ENCODE measurements around the gene ZNF764. TPM values are rescaled to one million over a fixed set of nuclear protein-coding genes. Genes with fewer than 3 reads are reported as not detected.

ZNF764 gene
- total RNA-seq, 1 experiment from 2014 or later, result 9.1 TPM

DNA sequence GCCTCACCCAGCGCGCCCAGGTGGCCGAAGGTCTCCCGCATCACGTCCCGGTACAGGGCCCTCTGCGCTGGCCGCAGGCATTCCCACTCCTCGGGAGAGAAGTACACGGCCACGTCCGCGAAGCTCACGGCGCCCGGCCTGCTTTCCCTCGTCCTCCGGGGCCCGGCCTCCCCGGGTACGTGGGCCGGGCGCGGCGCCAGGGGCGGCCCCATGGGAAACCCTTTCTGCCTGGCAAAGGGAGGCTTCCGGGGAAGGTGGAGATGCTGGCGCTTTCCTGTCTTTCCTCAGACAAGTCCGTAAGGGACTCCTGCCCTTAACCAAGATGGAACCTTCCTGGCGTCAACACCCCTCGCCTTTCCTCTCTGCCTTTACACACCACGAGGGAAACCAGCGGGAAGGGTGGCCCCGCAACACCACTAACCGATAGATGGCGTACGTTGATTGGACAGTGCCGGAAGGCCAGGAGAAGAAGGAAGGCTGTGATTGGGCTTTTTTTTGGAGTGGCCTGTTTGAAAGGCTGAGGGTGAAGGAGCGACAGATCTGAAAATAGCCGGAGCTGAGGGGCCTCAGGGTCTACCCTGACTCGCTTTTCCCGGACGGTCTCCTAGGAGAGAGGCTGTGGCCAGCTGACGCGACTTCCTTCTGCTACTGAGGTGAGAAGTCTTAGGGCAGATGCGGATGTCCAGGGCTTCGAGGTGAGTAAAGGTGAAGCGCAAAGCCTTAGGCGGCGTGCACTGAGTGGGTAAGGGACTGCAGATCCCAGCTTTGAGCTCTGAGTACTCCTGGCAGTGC is 27.4 kb upstream of the ZNF764 start, which contains the start of gene ZNF785:
ZNF785 (minus strand) TSS at position 298 of the 792 bp plus-strand sequence; CDS start at position 212, 86 bp downstream.
- DNase-seq (ENCODE audit: low read depth, low spot score), result no peak
- no peaks in the 10 kb centered on the region for H4K20me1 ChIP-seq (ENCODE audit: insufficient read depth)
- H3K36me3 ChIP-seq (ENCODE audit: control insufficient read depth in 1 of 2, insufficient read depth in 2 of 2, low read length in 2 of 2), result no peaks in the 10 kb centered on the region
- H3K27ac ChIP-seq (ENCODE audit: low read depth, low read length), result no peak within 1 kb of the TSS
- H3K4me2 ChIP-seq (ENCODE audit: low read length), result no peak within 1 kb of the TSS
- no peaks in the 10 kb centered on the region for H3K4me1 ChIP-seq (ENCODE audit: control insufficient read depth in 1 of 2, insufficient read depth in 2 of 2, low read length in 2 of 2)
- H3K9me3 ChIP-seq (ENCODE audit: control insufficient read depth in 1 of 2, insufficient read depth in 1 of 2, low read depth in 1 of 2, low read length in 2 of 2), result no peaks in the 10 kb centered on the region
- no TSS peak for BruUV-seq (replicated peaks)
- no peaks in the 10 kb centered on the region for H3K27me3 ChIP-seq (ENCODE audit: insufficient read depth, low read length)
- H3K79me2 ChIP-seq (ENCODE audit: insufficient read depth, low read length), result no peaks in the 10 kb centered on the region
- no peak for ATAC-seq
- intact Hi-C loops (cut with micrococcal nuclease), result no loop called here
- ChIA-PET CTCF (no interaction called here), RAD21 (ENCODE audit: low non-redundant PET in 1 of 2, low total read pairs in 2 of 2, uncharacterized antibody in 2 of 2, unreplicated experiment in 2 of 2) (no interaction called here), POLR2A (no interaction called here)
- H3K9me2 ChIP-seq (ENCODE audit: insufficient read depth), result no peaks in the 10 kb centered on the region
- TF ChIP-seq CBX3 (IDR thresholded peaks at IDR 0.05; ENCODE audit: low read depth), result no peak
- TF ChIP-seq TCF7L2 (IDR thresholded peaks at IDR 0.05; ENCODE audit: borderline replicate concordance, extremely low read depth, insufficient read depth, insufficient read length), result no peak
- no peak for TF ChIP-seq POLR2A (IDR thresholded peaks at IDR 0.05; ENCODE audit: borderline replicate concordance, extremely low read depth, insufficient read depth, insufficient read length)
- TF ChIP-seq ELF1 (IDR thresholded peaks at IDR 0.05; ENCODE audit: borderline replicate concordance, low read depth), result no peak
- TF ChIP-seq SRF (IDR thresholded peaks at IDR 0.05; ENCODE audit: low read depth), result no peak
- TF ChIP-seq MAX (IDR thresholded peaks at IDR 0.05), result no peak
- no peak for TF ChIP-seq ZBTB33 (IDR thresholded peaks at IDR 0.05; ENCODE audit: extremely low read depth, insufficient replicate concordance, low read length)
- TF ChIP-seq SP1 (IDR thresholded peaks at IDR 0.05; ENCODE audit: low read depth), result no peak
- TF ChIP-seq, protein P1, sequence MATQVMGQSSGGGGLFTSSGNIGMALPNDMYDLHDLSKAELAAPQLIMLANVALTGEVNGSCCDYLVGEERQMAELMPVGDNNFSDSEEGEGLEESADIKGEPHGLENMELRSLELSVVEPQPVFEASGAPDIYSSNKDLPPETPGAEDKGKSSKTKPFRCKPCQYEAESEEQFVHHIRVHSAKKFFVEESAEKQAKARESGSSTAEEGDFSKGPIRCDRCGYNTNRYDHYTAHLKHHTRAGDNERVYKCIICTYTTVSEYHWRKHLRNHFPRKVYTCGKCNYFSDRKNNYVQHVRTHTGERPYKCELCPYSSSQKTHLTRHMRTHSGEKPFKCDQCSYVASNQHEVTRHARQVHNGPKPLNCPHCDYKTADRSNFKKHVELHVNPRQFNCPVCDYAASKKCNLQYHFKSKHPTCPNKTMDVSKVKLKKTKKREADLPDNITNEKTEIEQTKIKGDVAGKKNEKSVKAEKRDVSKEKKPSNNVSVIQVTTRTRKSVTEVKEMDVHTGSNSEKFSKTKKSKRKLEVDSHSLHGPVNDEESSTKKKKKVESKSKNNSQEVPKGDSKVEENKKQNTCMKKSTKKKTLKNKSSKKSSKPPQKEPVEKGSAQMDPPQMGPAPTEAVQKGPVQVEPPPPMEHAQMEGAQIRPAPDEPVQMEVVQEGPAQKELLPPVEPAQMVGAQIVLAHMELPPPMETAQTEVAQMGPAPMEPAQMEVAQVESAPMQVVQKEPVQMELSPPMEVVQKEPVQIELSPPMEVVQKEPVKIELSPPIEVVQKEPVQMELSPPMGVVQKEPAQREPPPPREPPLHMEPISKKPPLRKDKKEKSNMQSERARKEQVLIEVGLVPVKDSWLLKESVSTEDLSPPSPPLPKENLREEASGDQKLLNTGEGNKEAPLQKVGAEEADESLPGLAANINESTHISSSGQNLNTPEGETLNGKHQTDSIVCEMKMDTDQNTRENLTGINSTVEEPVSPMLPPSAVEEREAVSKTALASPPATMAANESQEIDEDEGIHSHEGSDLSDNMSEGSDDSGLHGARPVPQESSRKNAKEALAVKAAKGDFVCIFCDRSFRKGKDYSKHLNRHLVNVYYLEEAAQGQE (IDR thresholded peaks at IDR 0.05; ENCODE audit: low read depth), result no peak
- TF ChIP-seq EZH2 (IDR thresholded peaks at IDR 0.05), result no peak
- TF ChIP-seq EZH2phosphoT487 (IDR thresholded peaks at IDR 0.05; ENCODE audit: borderline replicate concordance), result no peak
- no peak for TF ChIP-seq CEBPB (IDR thresholded peaks at IDR 0.05; ENCODE audit: low read depth)
- no peak for TF ChIP-seq SIN3A (IDR thresholded peaks at IDR 0.05; ENCODE audit: low read depth)
- TF ChIP-seq, protein P2, sequence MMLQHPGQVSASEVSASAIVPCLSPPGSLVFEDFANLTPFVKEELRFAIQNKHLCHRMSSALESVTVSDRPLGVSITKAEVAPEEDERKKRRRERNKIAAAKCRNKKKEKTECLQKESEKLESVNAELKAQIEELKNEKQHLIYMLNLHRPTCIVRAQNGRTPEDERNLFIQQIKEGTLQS (IDR thresholded peaks at IDR 0.05), result no peak
- no peak within 1 kb of the TSS for H3K9ac ChIP-seq (ENCODE audit: low read length)
- H2AFZ ChIP-seq (ENCODE audit: low read depth, low read length, poor library complexity, severe bottlenecking), result no peak within 1 kb of the TSS
- H3K4me3 ChIP-seq (replicated peaks in 1 of 2; ENCODE audit: low read depth in 1 of 2, low read length in 2 of 2), result no peak within 1 kb of the TSS

All from HCT116 (cell line).